Parathyroid adenoma (tissue), 2 donors: ENCODE measurements around the gene PLCD1.
"Not testable (repeated sequence)": the region's sequence is repeated elsewhere in the genome, so short reads cannot be mapped to it uniquely, and the experiment has no call there.

Source experiments
- H2AFZ ChIP-seq: fragments of 300-600 bp; sonication (generic); one replicate; pipeline ENCODE4 v1.7.0; 2017; ENCODE audit warnings: antibody characterized with exemption, mild to moderate bottlenecking
- H3K27ac ChIP-seq: fragments of 300-600 bp; sonication (generic); one replicate; pipeline ENCODE4 v1.7.0; 2017
- H3K27me3 ChIP-seq: fragments of 300-600 bp; sonication (generic); one replicate; pipeline ENCODE4 v1.7.0; 2017; ENCODE audit warnings: low read length; ENCODE audit not compliant: control insufficient read depth, insufficient read depth
- H3K36me3 ChIP-seq: fragments of 300-600 bp; sonication (generic); one replicate; pipeline ENCODE4 v1.7.0; 2017; ENCODE audit warnings: low read length; ENCODE audit not compliant: control insufficient read depth, insufficient read depth
- H3K4me1 ChIP-seq: fragments of 300-600 bp; sonication (generic); one replicate; pipeline ENCODE4 v1.7.0; 2017; ENCODE audit warnings: control low read depth
- H3K4me2 ChIP-seq: fragments of 300-600 bp; sonication (generic); one replicate; pipeline ENCODE4 v1.7.0; 2017; ENCODE audit warnings: low read length
- H3K4me3 ChIP-seq: fragments of 300-600 bp; sonication (generic); one replicate; pipeline ENCODE4 v1.7.0; 2017; ENCODE audit warnings: low read depth, low read length
- H3K79me2 ChIP-seq: fragments of 300-600 bp; sonication (generic); one replicate; pipeline ENCODE4 v1.7.0; 2017; ENCODE audit warnings: control low read depth
- H3K9ac ChIP-seq: fragments of 300-600 bp; sonication (generic); one replicate; pipeline ENCODE4 v1.7.0; 2017; ENCODE audit warnings: mild to moderate bottlenecking
- H3K9me3 ChIP-seq: fragments of 300-600 bp; sonication (generic); one replicate; pipeline ENCODE4 v1.7.0; 2017; ENCODE audit warnings: low read length; ENCODE audit not compliant: control insufficient read depth
- TF ChIP-seq, protein P1 (sequence below): fragments of 300-600 bp; sonication (generic); IDR thresholded peaks from one replicate; pipeline ENCODE4 v1.7.0; 2017; ENCODE audit warnings: antibody characterized with exemption, mild to moderate bottlenecking
- donor health status: primary hyperparathyroidism.

PLCD1 gene

GRCh38 chr3:38029400-38030125 is at the start of gene PLCD1:
PLCD1 (minus strand) TSS chr3:38029642; CDS start chr3:38029539, 103 bp downstream.
- H2AFZ ChIP-seq, result peak within 1 kb of the TSS; percentile 90
- no peaks in the 10 kb centered on the region for H3K27me3 ChIP-seq
- H3K9ac ChIP-seq, result peak within 1 kb of the TSS; percentile 25
- no peak within 1 kb of the TSS for H3K27ac ChIP-seq
- H3K9me3 ChIP-seq, result no peaks in the 10 kb centered on the region
- H3K36me3 ChIP-seq, result no peaks in the 10 kb centered on the region
- H3K79me2 ChIP-seq, result no peaks in the 10 kb centered on the region
- peak within 1 kb of the TSS; percentile 64 for H3K4me2 ChIP-seq
- H3K4me1 ChIP-seq, result peaks cover 18% of the 10 kb centered on the region
- TF ChIP-seq, protein P1, sequence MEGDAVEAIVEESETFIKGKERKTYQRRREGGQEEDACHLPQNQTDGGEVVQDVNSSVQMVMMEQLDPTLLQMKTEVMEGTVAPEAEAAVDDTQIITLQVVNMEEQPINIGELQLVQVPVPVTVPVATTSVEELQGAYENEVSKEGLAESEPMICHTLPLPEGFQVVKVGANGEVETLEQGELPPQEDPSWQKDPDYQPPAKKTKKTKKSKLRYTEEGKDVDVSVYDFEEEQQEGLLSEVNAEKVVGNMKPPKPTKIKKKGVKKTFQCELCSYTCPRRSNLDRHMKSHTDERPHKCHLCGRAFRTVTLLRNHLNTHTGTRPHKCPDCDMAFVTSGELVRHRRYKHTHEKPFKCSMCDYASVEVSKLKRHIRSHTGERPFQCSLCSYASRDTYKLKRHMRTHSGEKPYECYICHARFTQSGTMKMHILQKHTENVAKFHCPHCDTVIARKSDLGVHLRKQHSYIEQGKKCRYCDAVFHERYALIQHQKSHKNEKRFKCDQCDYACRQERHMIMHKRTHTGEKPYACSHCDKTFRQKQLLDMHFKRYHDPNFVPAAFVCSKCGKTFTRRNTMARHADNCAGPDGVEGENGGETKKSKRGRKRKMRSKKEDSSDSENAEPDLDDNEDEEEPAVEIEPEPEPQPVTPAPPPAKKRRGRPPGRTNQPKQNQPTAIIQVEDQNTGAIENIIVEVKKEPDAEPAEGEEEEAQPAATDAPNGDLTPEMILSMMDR, result no peak
- peak within 1 kb of the TSS; percentile 30 for H3K4me3 ChIP-seq

DNA sequence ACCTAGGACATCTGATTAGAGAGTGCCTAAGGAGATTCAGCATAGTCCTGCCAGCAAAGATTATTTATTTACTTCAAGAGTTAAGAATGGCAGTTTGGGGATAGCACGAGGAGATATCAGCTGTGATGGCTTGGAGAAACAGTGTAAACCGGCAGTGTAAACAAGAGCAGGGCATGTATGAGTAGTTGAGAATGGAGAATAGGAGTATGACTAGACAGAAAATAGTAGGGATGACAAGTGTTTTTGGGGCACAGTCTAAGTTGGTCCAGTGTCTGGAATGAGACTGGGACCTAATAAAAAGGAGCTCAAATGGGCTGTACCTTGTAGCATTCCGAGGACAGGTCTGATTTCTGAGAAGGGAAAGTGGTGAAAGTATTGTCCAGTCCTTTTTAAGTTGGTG is 47.6 kb upstream of the PLCD1 start:
- H3K9me3 ChIP-seq, H3K9ac ChIP-seq, H3K79me2 ChIP-seq, H3K36me3 ChIP-seq, H3K4me2 ChIP-seq, H3K4me3 ChIP-seq, H3K4me1 ChIP-seq, H3K27me3 ChIP-seq, H2AFZ ChIP-seq, H3K27ac ChIP-seq: not testable (repeated sequence)

GRCh38 chr3:38070013-38070412 is 40.6 kb upstream of the PLCD1 start:
- Histone ChIP-seq H3K4me1 (no peaks in the 10 kb centered on the region), H3K79me2 (no peaks in the 10 kb centered on the region), H3K27me3 (no peaks in the 10 kb centered on the region), H3K27ac (no peak overlapping the region), H2AFZ (no peak overlapping the region), H3K36me3 (no peaks in the 10 kb centered on the region), H3K4me3 (no peak overlapping the region), H3K9me3 (no peaks in the 10 kb centered on the region), H3K9ac (no peak overlapping the region), H3K4me2 (no peak overlapping the region)
- TF ChIP-seq, protein P1, result no peak

DNA sequence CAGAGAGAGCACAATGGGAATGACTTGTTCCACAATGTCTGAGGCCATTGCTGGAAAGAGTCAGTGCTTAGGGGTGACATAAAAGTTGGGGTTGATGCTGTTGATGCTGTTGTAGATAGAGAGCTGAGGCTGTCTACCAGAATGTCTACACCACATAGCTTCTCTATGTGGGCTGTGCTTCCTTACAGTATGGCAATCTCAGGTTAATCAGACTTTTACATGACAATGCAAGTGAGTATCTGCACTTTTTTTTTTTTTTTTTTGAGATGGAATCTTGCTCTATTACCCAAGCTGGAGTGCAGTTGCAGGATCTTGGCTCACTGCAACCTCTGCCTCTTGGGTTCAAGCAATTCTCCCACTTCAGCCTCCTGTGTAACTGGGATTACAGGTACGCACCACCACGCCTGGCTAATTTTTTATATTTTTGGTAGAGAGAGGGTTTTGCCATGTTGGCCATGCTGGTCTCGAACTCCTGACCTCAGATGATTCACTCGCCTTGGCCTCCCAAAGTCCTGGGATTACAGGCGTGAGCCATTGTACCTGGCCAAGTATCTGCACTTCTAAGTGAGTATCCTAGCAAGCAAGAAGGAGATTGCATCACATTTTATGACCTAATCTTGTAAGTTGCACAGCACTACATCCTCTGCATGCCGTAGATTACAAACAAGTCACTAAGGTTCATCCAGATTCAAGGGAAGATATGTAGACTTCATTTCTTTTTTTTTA is 38.2 kb upstream of the PLCD1 start:
- H3K36me3 ChIP-seq, result no peaks in the 10 kb centered on the region
- TF ChIP-seq, protein P1, result no peak
- no peak overlapping the region for H3K4me3 ChIP-seq
- H3K4me1 ChIP-seq, result no peaks in the 10 kb centered on the region
- H3K27me3 ChIP-seq, result no peaks in the 10 kb centered on the region
- H3K27ac ChIP-seq, result no peak overlapping the region
- H3K9me3 ChIP-seq, result no peaks in the 10 kb centered on the region
- no peak overlapping the region for H3K9ac ChIP-seq
- no peak overlapping the region for H2AFZ ChIP-seq
- H3K4me2 ChIP-seq, result no peak overlapping the region
- no peaks in the 10 kb centered on the region for H3K79me2 ChIP-seq

DNA sequence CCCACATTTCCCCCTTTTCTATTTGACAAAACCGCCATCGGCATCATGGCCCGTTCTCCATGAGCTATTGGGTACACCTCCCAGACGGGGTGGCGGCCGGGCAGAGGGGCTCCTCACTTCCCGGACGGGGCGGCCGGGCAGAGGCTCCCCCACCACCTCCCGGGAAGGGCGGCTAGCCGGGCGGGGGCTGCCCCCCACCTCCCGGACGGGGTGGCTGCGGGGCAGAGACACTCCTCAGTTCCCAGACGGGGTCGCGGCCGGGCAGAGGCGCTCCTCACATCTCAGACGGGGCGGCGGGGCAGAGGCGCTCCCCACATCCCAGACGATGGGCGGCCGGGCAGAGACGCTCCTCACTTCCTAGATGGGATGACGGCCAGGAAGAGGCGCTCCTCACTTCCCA is 35.0 kb upstream of the PLCD1 start:
- H3K79me2 ChIP-seq, H2AFZ ChIP-seq, H3K9me3 ChIP-seq, H3K27ac ChIP-seq, H3K4me1 ChIP-seq, H3K9ac ChIP-seq, H3K4me2 ChIP-seq, H3K4me3 ChIP-seq, H3K36me3 ChIP-seq, H3K27me3 ChIP-seq: not testable (repeated sequence)
